GM12892 (cell line): ENCODE measurements around the gene TSC22D4.

Source experiments
- POLR2A ChIP-seq: IDR thresholded peaks from 2 replicates; pipeline ENCODE4 v1.6.1; 2011; ENCODE audit warnings: low read depth, low read length, control low read depth
- TAF1 ChIP-seq: IDR thresholded peaks from 2 replicates; pipeline ENCODE4 v1.6.1; 2011; ENCODE audit warnings: low read depth, mild to moderate bottlenecking, control low read depth, low read length, borderline replicate concordance

- TF ChIP-seq POLR2A (no peak), TAF1 (no peak)
These were observed 37.1 kb downstream of the TSC22D4 start for GRCh38 chr7:100441641-100442535.
